Gastroesophageal sphincter (tissue), 3 donors: ENCODE results near the gene XPO6.

Experiments used
- CTCF ChIP-seq, 4 experiments: fragments of 200-600 bp in 2 of 4; fragments of 450-650 bp in 2 of 4; sonication (generic) in 1 of 4; IDR thresholded peaks; one replicate each; pipeline ENCODE4 v1.5.1; 2017 to 2019; ENCODE audit warnings: antibody characterized with exemption in 4 of 4, mild to moderate bottlenecking in 2 of 4, moderate library complexity in 2 of 4
- EP300 ChIP-seq: sonication (generic); formaldehyde crosslinking; IDR thresholded peaks from one replicate; pipeline ENCODE4 v1.6.1; 2017; ENCODE audit warnings: antibody characterized with exemption, mild to moderate bottlenecking
- POLR2A ChIP-seq, 2 donors: fragments of 450-650 bp; IDR thresholded peaks; one replicate each; pipeline ENCODE4 v1.6.1; 2017; ENCODE audit warnings: antibody characterized with exemption in 2 of 2, mild to moderate bottlenecking in 2 of 2, moderate library complexity in 1 of 2
- POLR2AphosphoS5 ChIP-seq: sonication (generic); formaldehyde crosslinking; IDR thresholded peaks from one replicate; pipeline ENCODE4 v1.6.1; 2017; ENCODE audit warnings: antibody characterized with exemption

GRCh38 chr16:28207399-28207798, 4.4 kb downstream of the XPO6 start:
- no peak for TF ChIP-seq POLR2A (IDR thresholded peaks at IDR 0.05)
- TF ChIP-seq POLR2AphosphoS5 = no peak
- no peak for TF ChIP-seq CTCF (IDR thresholded peaks at IDR 0.05)
- no peak for TF ChIP-seq EP300
